Endothelial cell (in vitro differentiated cells): ENCODE results near the gene DMC1. TPM values are rescaled to one million over a fixed set of nuclear protein-coding genes. Genes with fewer than 3 reads are reported as not detected.
"Not testable (repeated sequence)": the region's sequence is repeated elsewhere in the genome, so short reads cannot be mapped to it uniquely, and the experiment has no call there.

Source experiments
- DNase-seq: peaks from one replicate; pipeline ENCODE4 v3.0.0; 2021; ENCODE audit warnings: low spot score
- H3K27ac Mint-ChIP-seq: one replicate; pipeline ENCODE4 v1.8.0; 2021; ENCODE audit warnings: mixed read lengths, inconsistent platforms; ENCODE audit not compliant: unreplicated experiment
- H3K27me3 Mint-ChIP-seq: one replicate; pipeline ENCODE4 v1.8.0; 2021; ENCODE audit warnings: mild to moderate bottlenecking, moderate library complexity, mixed read lengths, inconsistent platforms; ENCODE audit not compliant: unreplicated experiment
- H3K36me3 Mint-ChIP-seq: one replicate; pipeline ENCODE4 v1.8.0; 2021; ENCODE audit warnings: mild to moderate bottlenecking, low read depth, mixed read lengths, inconsistent platforms; ENCODE audit not compliant: unreplicated experiment
- H3K4me1 Mint-ChIP-seq: one replicate; pipeline ENCODE4 v1.8.0; 2021; ENCODE audit warnings: mild to moderate bottlenecking, mixed read lengths, inconsistent platforms; ENCODE audit not compliant: unreplicated experiment
- H3K4me3 Mint-ChIP-seq: one replicate; pipeline ENCODE4 v1.8.0; 2021; ENCODE audit warnings: mild to moderate bottlenecking, mixed read lengths, inconsistent platforms; ENCODE audit not compliant: unreplicated experiment
- H3K9me3 Mint-ChIP-seq: one replicate; pipeline ENCODE4 v1.8.0; 2021; ENCODE audit warnings: mixed read lengths, inconsistent platforms; ENCODE audit not compliant: unreplicated experiment
- CTCF ChIP-seq: fragments of 200-600 bp; sonication (generic); IDR thresholded peaks from one replicate; pipeline ENCODE4 v1.5.0; 2021; ENCODE audit warnings: antibody characterized with exemption; ENCODE audit not compliant: unreplicated experiment
- long read RNA-seq: library from polyadenylated mRNA; unstranded; transcript quantifications from one replicate; pipeline ENCODE4 v2.0.0, GENCODE V29; 2020; ENCODE audit not compliant: unreplicated experiment
- total RNA-seq: library from RNA; stranded (reverse); fragmentation: NEBNext Ultra II Directional; extraction: Animal tissue kit (Norgen Biotek cat#: 25700); gene quantifications from one replicate; pipeline ENCODE4 v1.2.1, GENCODE V29; 2021; ENCODE audit not compliant: unreplicated experiment

DMC1 gene
- 3.5 TPM for total RNA-seq
- long read RNA-seq, result 0 reads

- DNase-seq, result peak; percentile 92
- no peak for TF ChIP-seq CTCF
- Mint-ChIP-seq H3K27ac (peak within 1 kb of the TSS; percentile 14), H3K36me3 (no peaks in the 10 kb centered on the region), H3K27me3 (no peaks in the 10 kb centered on the region), H3K9me3 (no peaks in the 10 kb centered on the region), H3K4me3 (peak within 1 kb of the TSS; percentile 90), H3K4me1 (no peaks in the 10 kb centered on the region)
These were observed at the start of gene DMC1 for GRCh38 chr22:38569972-38570778. Gene DMC1 (minus strand): TSS chr22:38570183. CDS start chr22:38568256, 1,927 bp downstream.

- no peak for DNase-seq
- no peak overlapping the region for H3K27ac Mint-ChIP-seq
- H3K4me3 Mint-ChIP-seq, result peak overlapping the region; percentile 65
- H3K36me3 Mint-ChIP-seq, result peaks cover 21% of the 10 kb centered on the region
- H3K27me3 Mint-ChIP-seq, result peaks cover 6% of the 10 kb centered on the region
- TF ChIP-seq CTCF, result no peak
- no peaks in the 10 kb centered on the region for H3K4me1 Mint-ChIP-seq
- no peaks in the 10 kb centered on the region for H3K9me3 Mint-ChIP-seq
These were observed 48.7 kb upstream of the DMC1 start for GRCh38 chr22:38618682-38619081.

GRCh38 chr22:38618258-38618657 is 48.3 kb upstream of the DMC1 start:
- Mint-ChIP-seq H3K27me3 (peaks cover 6% of the 10 kb centered on the region), H3K4me1 (no peaks in the 10 kb centered on the region), H3K4me3 (peak overlapping the region; percentile 23), H3K27ac (no peak overlapping the region), H3K9me3 (no peaks in the 10 kb centered on the region), H3K36me3 (peaks cover 21% of the 10 kb centered on the region)
- no peak for DNase-seq
- TF ChIP-seq CTCF, result no peak

GRCh38 chr22:38615064-38615405 is 45.1 kb upstream of the DMC1 start:
- H3K27me3 Mint-ChIP-seq, DNase-seq, H3K4me1 Mint-ChIP-seq, H3K9me3 Mint-ChIP-seq, H3K4me3 Mint-ChIP-seq, H3K27ac Mint-ChIP-seq: not testable (repeated sequence)
- peaks cover 21% of the 10 kb centered on the region for H3K36me3 Mint-ChIP-seq

GRCh38 chr22:38614332-38615063 is 44.5 kb upstream of the DMC1 start:
- Mint-ChIP-seq H3K9me3 (no peaks in the 10 kb centered on the region), H3K4me1 (no peaks in the 10 kb centered on the region), H3K4me3 (no peak overlapping the region), H3K36me3 (peaks cover 21% of the 10 kb centered on the region), H3K27ac (no peak overlapping the region), H3K27me3 (peaks cover 7% of the 10 kb centered on the region)
- DNase-seq, result no peak
- TF ChIP-seq CTCF, result no peak
